Activated CD4-positive, alpha-beta T cell treated with anti-CD3 and anti-CD28 coated beads, Interleukin-2, amount 50 U/mL, for 16 hours (primary cell): ENCODE data around the gene VAMP8.
"Not testable (repeated sequence)": the region's sequence is repeated elsewhere in the genome, so short reads cannot be mapped to it uniquely, and the experiment has no call there.

Experiments used
- DNase-seq: peaks from one replicate; pipeline ENCODE4 v3.0.0-alpha.2; 2020

Gene VAMP8

DNA sequence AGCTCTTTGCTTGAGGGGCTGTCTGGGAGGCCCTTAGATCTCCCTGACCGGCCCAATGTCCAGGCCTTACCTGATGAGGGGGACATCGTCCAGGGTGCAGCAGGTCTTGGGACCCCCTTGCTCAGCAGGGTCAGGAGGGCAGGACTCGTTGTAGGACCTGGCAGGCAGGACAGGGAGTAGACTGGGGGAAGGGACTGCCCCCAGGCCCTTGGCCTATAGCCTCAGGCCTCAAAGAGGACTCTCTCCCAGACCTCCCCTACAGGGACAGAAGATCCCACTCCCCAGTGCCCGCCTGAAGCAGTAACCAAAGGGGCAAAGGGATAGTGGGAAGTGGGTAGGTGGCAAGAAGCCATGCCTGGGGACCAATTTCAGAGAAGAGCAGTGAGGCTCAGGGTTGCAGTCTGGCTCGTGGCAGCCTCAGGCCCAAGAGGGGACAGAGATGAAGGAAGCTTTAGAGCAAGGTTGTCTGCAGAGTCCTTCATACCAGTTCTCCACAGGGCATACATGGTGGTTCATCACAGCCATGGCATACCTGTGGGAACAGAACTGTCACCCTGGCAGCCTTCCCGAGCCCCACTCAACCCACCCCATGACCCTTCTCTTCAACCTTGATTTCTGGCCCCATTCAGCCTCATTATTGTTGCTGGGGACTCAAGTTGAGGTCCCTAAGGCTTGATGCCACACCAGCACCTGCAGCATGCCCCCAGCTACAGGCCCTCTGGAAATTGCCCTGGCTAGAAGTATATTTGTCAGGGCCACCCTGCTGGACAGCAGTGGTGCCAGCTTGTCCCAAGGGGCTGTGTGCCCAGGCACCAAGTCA lies 23.8 kb downstream of the VAMP8 start:
- no peak for DNase-seq

DNA sequence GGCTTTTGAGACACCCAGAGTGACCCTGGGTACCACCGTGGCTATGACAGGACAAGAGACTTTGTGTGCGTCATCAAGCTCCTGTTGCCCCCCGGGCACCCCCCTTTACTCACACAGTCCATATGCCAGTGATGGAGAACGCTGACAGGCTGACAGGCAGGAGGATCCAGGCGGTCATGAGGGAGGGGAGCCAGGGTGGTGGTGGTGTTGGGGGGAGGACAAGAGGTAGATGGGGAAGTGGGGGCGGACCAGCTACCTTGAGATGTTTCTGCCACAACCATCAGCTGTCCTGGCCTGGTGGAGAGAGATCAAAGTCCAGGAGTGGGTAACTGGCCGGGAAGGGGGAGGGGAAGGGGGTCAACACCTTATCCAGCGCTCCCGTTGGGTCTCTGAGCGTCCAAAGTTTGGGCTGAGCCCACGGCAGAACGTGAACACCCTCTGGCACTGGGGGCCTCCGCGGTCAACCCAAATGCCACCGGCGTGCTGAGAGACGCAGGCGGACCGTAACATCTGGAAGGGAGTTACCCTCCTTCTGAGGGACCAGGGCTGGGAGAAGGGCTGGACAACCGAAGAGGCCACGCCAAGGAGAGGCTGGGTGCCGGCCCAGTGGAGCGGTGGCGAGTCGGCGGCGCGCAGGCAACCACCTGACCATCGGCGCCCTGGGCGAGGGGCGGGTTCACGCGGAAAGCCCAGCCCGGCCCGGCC lies 24.5 kb downstream of the VAMP8 start:
- DNase-seq = no peak

DNA sequence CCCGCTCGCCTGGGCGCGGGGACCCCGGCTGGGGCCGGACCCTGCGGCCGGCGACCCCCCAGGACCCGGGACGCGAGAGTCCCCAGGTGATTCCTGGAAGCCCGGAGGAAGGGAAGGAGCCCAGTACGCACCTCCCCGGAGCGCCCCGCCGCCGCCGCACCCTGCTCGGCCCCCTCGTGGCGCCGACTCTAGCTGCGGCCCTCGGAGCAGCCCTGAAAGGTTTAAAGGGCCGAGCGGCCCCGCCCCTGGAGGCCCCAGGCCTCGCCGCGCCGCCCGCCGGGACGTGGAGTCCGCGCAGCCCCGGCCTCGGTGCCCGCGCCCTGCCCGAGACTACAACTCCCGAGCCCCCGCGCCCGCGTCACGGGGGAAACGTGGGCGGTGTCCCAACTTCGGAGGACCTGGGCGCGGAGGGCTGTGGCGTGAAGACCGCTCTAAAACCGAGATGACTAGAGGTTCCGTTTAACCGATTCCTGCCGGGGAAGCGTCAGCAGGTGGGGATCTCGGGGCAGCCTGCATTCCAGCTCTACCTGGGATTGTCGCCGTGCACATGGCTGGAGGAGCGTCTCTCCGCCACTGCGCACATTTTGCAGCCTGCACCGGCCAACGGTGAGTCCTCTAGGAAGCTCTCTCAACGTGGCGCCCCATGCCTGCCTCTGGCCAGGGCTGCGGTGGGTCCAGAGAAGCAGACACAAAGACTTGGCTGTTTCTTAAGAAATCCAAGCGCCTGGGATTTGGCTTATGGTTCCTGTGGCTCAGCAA lies 25.3 kb downstream of the VAMP8 start, which contains the start of gene TMEM150A:
TSS of gene TMEM150A (minus strand) at position 223 of the 759 bp plus-strand sequence. CDS start 750 bp downstream, outside the sequence.
- peak; percentile 86 for DNase-seq

DNA sequence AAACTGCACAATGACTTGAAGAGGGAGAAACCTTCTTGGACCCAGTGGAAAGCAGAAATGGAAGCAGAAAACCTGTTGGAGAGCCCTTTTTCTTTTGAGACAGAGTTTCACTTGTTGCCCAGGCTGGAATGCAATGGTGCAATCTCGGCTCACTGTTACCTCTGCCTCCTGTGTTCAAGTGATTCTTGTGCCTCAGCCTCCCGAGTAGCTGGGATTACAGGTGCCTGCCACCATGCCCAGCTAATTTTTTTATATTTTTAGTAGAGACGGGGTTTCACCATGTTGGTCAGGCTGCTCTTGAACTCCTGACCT lies 26.7 kb downstream of the VAMP8 start:
- not testable (repeated sequence) for DNase-seq

DNA sequence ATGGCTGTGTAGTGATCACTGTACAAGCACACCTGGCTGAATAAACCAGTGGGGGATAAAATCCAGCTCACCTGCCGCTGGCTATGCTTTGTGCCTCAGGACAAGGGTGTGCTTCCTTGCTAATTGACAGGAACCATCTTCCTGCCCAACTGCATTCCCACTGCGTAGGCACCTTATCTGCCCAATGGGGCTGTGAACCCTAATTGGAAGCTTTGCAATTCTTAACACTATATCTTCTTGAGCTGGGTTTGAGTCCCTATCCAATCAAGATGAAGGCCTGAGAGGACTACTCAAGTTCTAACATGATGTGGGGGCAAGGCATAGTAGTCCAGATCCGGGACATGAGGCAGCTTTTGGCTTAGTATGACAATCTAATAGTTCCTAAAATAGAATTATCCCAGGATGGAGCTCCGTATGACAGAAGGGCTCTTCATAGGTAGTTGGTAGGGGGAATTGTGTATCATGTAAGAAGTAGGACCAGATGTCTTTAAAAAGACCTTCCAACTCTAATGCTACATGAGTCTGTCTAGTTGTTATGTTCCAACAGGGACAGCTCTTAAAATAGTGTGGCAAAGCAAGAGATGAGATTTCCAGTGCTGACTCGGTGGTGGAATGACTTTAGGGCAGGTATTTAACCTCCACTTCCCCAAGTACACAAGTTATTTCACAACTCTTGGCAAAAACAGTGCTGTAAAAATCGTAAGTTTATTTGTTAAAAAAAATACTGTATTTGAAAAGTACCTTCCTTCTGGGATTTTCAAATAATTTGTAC lies 27.4 kb downstream of the VAMP8 start:
- DNase-seq = no peak

DNA sequence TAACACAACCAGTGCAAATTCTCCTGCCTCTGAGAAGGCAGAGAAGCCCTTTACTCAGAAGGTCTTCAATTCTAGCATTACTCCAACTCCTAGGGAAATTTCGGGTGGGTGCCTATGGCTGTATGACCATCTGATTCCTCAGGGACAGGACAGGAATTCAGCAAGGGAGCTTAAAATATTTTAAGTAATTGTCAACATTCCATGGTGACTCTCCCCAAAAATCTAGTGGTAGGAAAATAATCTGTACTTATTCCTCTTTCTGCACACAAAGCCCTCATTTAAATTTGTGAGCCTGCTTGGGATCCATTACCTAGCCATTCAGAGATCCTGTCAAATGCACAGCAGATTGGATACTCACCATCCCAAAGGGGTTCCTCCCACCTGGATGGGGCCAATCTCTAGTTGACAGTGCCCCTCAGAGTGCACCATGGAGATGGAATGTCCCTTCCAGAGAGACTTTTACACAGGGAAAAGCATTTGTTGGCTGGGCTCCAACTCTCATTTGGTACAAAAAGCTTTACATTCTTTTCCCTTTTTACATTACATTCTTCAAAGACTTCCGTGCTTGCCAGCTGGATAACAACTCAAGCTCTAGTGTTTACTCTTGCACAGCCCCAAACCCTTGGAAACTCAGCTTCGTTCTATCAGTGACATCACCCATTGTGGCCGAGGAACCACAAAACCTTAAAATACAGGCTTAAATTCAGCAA lies 28.2 kb downstream of the VAMP8 start:
- DNase-seq = no peak

DNA sequence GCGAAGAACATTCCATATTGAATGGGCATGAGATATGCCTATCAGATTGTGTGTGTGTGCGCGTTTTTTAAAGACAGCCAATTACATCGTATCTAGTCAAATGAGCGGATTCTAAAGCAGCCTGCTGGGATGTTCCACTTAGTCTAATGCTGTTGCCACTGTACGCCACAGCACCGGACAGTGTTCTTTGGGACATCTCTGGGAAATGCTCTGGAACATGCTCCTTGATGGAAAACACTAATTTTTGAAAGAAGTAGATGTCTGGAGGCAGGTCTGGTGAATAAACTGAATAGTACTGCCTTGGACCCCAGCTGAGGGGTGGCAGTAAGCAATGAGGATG lies 28.7 kb downstream of the VAMP8 start:
- no peak for DNase-seq

DNA sequence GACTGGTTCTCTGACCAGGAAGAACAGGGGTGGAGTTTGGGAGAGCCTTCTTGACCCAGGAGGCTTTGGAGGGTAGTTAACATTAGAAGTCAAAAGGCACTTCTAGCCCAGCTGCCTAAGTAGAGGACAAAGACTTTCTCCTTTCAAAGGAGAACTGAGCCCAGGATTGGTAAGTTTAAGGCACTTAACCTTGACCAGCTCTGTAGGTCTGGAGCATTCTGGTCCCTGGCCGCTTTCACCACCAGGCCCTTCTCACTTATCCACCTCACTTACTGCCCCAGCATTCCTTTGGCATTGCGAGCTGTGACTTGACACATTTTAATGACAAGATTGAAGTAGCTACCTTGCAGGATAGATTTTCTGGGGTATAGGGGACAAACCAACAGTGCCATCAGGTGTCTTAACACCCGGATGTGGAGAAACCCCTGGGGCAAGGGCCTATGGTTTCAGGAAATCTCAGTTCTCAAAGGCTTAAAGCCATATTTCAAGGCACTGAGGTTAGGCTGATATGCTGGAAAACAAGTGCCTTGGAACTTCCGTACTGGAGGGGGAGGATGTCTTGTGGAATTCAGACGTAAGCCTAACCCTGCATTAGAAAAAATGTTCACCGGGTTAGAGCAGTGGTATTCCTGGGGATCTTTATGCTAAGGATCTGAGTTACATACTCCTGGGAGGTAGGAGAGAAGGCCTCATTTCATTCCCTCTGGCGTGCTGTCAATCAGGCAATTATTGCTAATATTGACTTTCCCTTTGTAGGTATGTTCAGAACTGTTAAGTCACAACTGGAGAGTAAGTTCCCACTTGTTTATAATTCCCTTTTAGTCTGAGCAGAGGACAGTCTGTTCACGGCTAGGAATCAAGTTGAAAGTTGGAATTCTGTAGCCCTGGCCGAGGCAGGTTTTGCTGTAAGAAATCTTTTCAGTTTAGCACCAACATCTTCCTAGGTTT lies 30.2 kb downstream of the VAMP8 start:
- no peak for DNase-seq

DNA sequence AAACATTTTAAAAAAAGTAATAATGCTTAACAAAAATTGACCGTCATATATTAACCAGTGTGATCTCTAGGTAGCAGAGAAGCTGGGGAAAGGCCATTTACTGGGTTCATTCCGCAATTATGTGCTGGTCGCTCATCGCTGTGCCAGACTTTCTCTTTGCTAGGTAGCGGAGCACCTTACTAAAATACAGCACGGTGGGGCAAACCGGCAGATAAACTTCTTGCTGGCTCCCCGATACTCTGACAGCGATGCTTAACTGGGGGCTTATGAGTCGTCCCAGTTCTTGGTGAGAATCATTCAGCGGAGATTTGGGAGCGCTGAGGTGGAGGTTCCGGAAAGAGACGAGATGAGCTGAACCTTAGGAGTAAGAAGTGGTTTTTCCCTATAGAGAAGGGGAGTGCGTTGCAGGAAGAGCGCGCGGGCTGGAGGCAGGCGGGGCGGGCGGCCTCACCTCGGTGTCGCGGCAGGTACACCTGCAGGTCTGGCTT lies 33.9 kb downstream of the VAMP8 start:
- DNase-seq = no peak

DNA sequence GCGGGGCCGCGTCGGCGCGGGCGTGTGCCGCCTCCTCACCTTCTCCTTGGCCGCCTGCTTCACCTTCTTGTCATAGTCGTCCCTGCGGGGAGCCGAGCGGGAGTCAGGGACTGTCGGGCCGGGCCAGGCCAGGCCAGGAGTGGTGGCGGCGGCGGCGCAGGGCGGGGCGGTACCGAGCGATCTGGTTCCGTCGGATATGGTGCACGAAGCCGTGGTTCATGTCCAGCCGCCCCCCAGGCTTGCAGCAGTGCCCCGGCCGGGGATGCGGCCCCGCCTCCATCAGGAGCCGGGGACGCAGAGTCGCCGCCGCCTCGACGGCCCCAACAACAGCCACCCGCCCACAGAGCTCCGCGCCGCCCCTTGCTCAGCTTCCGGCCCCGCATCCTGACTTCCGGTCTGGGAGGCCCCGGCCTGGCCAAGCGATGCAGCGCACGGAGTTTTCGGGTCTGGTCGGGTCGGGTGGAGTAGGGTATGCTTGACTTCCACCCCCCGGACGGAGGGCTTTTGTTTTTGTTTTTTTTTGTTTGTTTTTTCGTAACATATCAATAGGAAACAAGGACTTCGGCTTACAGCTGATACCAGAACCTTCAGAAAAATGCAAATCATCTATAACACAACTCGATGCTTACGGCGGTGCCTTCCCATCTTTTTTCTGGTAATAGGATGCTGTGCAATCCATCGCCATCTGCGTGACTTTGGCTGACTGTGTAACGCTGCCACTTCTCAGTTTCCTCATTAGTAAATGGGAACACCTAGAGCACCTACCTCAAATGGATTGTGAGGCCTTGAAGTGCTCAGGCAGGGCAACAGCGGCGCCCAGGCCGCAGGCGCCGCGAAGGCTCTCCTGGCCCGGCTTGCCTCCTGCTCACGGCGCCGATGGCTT lies 34.6 kb downstream of the VAMP8 start, which contains the start of gene C2orf68:
TSS of gene C2orf68 (minus strand) at position 362 of the 883 bp plus-strand sequence. CDS start at position 280, 82 bp downstream.
- peak; percentile 93 for DNase-seq

DNA sequence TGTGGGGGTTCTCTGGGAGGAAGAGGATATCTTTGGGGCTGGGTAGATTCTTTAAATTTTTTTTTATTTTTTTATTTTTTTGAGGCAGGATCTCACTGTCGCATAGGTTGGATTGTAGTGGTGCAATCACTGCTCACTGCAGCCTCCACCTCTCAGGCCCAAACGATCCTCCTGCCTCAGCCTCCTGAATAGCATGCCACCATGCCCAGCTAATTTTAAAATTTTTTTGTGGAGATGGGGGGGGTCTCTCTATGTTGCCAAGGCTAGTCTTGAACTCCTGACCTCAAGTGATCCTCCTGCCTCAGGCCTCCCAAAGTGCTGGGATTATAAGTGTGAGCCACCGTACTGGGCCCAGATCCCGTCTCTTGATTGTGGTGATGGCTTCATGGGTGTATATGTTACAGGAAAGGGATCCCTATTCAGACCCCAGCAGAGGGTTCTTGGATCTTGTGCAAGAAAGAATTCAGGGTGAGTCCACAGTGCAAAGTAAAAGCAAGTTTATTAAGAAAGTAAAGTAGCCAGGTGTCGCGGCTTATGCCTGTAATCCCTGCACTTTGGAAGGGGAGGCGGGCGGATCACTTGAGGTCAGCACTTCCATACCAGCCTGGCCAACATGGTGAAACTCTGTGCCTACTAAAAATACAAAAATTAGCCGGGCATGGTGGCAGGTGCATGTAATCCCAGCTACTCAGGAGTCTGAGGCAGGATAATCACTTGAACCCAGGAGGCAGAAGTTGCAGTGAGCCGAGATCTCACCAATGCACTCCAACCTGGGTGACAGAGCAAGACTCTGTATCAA lies 36.5 kb downstream of the VAMP8 start:
- no peak for DNase-seq

DNA sequence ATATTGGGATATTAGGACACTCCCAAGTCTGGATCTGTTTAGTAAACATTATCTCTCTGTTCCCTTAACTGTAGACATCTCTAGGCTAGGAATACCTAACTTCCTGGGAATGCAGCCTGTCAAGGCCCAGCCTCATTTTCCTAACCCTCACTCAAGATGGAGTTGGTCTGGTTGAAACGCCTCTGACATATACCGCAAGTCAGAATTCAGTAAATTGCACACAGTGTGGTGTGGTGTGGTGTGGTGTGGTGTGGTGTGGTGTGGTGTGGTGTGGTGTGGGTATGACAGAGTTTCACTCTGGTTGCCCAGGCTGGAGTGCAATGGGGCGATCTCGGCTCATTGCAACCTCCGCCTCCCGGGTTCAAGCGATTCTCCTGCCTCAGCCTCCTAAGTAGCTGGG lies 37.4 kb downstream of the VAMP8 start:
- DNase-seq = peak; percentile 21

DNA sequence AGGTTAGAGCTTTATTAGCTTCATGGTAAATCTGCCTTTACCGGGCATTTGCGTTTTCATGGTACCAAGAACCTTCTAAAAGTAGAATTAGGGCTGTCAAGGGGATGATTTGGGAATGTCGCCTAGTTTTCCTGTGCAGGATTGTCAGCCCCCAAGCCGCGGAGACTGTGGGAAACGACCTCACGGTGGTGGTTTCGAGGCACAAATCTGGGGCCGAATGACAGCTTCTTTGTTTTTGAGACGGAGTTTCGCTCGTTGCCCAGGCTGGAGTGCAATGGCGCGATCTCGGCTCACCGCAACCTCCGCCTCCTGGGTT lies 38.0 kb downstream of the VAMP8 start:
- DNase-seq = no peak

DNA sequence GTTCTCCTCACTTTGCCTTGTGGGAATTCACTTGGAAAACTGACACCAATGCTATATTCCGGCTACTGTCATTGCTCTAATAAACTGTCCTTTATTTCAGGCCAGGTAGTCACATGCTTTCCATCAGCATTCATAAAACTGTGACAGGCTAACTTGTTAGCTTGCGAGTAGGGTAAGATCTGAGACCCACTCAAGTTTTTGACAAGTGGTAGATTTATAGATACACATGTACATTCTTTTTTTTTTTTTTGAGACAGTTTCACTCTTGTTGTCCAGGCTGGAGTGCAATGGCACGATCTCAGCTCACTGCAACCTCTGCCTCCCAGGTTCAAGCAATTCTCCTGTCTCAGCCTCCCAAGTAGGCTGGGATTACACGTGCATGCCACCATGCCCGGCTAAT lies 40.3 kb downstream of the VAMP8 start:
- DNase-seq = not testable (repeated sequence)

DNA sequence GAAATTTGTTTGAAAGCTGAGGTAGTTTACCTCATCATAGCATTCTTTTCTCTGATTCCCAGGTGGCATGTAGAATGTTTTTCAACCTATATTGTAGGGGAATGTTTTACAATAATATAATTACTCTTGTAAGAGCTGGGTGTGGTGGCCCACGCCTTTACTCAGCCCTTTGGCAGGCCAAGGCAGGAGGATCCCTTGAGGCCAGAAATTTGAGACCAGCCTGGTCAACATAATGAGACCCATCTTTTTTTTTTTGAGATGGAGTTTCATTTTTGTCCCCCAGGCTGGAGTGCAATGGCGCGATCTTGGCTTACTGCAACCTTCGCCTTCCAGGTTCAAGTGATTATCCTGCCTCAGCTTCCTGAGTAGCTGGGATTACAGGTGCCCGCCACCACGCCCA lies 42.2 kb downstream of the VAMP8 start:
- DNase-seq = no peak

DNA sequence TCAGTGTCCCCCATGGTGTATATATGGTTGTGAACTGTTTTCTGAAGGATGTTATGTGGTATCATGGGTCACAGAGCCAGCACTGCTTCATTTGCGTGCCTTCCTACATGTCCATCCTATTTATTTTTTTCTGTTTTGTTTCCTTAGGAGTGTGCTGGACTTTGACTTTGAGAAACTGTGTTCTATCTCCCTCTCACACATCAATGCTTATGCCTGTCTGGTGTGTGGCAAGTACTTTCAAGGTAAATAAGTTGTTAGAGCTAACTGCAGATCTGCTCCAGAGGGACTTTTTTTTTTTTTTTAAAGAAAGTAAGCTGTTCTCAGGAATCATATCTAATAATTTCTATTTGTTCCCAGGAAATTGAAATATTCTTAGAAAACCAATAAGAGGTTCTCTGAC lies 44.0 kb downstream of the VAMP8 start:
- no peak for DNase-seq

DNA sequence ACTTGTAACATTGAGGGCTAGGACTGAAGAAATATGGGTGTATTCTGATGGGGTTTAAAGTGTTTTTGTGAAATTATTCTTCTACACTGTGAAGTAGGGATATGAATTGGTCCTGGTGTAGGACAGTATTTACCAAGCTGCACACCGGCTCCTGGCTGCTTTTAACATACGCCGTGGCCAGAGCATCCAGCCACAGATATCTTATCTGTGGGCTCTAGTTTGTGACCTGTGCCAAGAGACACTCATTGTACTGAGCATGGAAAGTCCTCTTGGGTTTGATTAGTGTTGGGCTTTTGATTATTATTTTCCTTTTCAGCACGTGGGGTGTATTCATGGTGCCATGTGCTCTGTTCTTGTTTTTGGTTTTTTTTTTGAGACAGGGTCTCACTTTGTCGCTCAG lies 46.6 kb downstream of the VAMP8 start:
- no peak for DNase-seq

DNA sequence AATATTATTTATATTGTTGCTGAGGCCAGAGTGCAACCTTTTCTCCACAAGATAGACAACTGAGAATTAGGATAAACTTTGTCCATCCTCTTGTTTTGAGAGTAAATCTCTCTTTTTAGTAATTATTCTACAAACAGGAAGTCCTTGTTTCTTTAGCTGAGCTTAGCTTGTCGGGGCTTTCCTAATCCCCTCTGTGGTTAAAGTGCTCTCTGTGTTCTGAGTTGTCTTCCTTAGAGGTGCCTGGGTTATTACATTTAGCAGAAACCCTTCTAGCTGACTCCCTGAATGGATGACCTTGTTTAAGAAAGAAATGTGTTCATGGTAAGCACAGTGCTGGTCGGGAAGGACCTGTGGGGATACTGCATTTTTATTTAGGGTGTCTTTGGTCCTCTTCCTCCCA lies 51.3 kb downstream of the VAMP8 start:
- peak; percentile 49 for DNase-seq

DNA sequence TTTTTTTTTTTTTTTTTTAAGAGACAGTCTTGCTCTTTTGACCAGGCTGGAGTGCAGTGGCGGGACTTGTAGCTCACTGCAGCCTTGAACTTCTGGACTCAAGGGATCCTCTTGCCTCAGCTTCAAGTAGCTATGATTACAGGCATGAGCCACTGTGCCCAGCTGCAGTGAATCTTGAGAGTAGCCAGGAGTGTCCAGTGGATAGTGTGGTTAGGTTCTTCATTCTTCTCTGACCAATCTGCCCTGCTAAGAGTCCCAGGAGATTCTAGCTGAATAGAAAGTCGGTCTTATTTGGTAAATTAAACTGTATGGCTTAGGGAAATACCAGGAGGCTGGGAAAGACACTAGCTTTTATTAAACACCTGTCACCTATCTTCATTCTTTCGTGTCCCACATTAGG lies 53.9 kb downstream of the VAMP8 start:
- DNase-seq = no peak
